Measurements from ENCODE around the gene GRIP2. TPM values are rescaled to one million over a fixed set of nuclear protein-coding genes. Genes with fewer than 3 reads are reported as not detected.
A peak's percentile ranks its signal among the peaks of the same experiment; 100 is the strongest.

The GRIP2 gene
- total and polyA plus RNA-seq, 2 donors (not counting 1 experiment from before 2014, with no cell fraction given): under 0.01 to 0.87 TPM

DNA sequence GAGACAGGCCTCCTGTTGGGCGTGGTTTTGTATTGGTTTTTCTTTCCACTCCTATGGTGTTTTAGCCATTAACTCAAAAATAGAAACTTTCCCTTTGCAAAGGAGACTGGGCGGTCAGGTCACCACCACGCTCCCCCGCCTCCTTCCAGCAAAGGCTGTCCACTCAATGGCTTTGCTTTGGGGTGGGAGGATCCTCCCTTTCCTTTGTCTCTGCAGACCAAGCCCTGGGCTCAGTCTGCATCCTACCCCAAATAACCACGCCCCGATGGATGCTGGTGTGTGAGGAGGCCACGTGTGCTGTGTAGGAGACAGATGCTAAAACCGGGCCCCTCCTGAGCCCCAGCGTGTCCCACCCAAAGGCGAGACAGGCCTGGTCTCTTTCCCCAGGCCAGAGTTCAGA is 68.5 kb downstream of the GRIP2 start:
- H3K9ac ChIP-seq (ENCODE audit: insufficient read depth, low read length): no peak overlapping the region
- no peaks in the 10 kb centered on the region for H4K20me1 ChIP-seq (ENCODE audit: control insufficient read depth, extremely low read depth, insufficient read depth, low read length)
- no peak overlapping the region for H3K4me3 ChIP-seq (replicated peaks in 1 of 4; ENCODE audit: control extremely low read depth in 1 of 4, insufficient read depth in 1 of 4, low read depth in 3 of 4, low read length in 4 of 4)
- H3K4me1 ChIP-seq (ENCODE audit: control insufficient read depth, extremely low read depth, insufficient read depth, low read length): peaks cover 15% of the 10 kb centered on the region
- no peak for TF ChIP-seq EZH2 (IDR thresholded peaks at IDR 0.05; ENCODE audit: low read length, missing control alignments)
- TF ChIP-seq CTCF (conservative IDR thresholded peaks at IDR 0.05 in 1 of 2, IDR thresholded peaks at IDR 0.05 in 1 of 2; ENCODE audit: low read depth in 1 of 2, low read length in 2 of 2): no peak
- no peak overlapping the region for H2AFZ ChIP-seq (ENCODE audit: low read length)
- peak overlapping the region; percentile 8 for H3K27ac ChIP-seq (ENCODE audit: insufficient read depth, low read length)
- no peaks in the 10 kb centered on the region for H3K79me2 ChIP-seq (ENCODE audit: control insufficient read depth, insufficient read depth, low read length)
- H3K27me3 ChIP-seq (ENCODE audit: control insufficient read depth, insufficient read depth, low read length): no peaks in the 10 kb centered on the region
- no peak for DNase-seq (ENCODE audit: low read depth in 2 of 2)
- no peaks in the 10 kb centered on the region for H3K9me3 ChIP-seq (ENCODE audit: control insufficient read depth, insufficient read depth, low read depth, low read length)
- H3K36me3 ChIP-seq (ENCODE audit: control insufficient read depth, insufficient read depth, low read length): no peaks in the 10 kb centered on the region
- H3K4me2 ChIP-seq (ENCODE audit: extremely low read depth, insufficient read depth, low read length): no peak overlapping the region

GRCh38 chr3:14471016-14471415 is 69.1 kb downstream of the GRIP2 start:
- Histone ChIP-seq H4K20me1 (ENCODE audit: control insufficient read depth, extremely low read depth, insufficient read depth, low read length) (no peaks in the 10 kb centered on the region), H3K4me2 (ENCODE audit: extremely low read depth, insufficient read depth, low read length) (no peak overlapping the region), H3K36me3 (ENCODE audit: control insufficient read depth, insufficient read depth, low read length) (peaks cover 2% of the 10 kb centered on the region), H3K27me3 (ENCODE audit: control insufficient read depth, insufficient read depth, low read length) (no peaks in the 10 kb centered on the region), H2AFZ (ENCODE audit: low read length) (no peak overlapping the region), H3K9ac (ENCODE audit: insufficient read depth, low read length) (no peak overlapping the region), H3K79me2 (ENCODE audit: control insufficient read depth, insufficient read depth, low read length) (no peaks in the 10 kb centered on the region), H3K27ac (ENCODE audit: insufficient read depth, low read length) (no peak overlapping the region), H3K9me3 (ENCODE audit: control insufficient read depth, insufficient read depth, low read depth, low read length) (no peaks in the 10 kb centered on the region), H3K4me1 (ENCODE audit: control insufficient read depth, extremely low read depth, insufficient read depth, low read length) (peaks cover 15% of the 10 kb centered on the region), H3K4me3 (replicated peaks in 1 of 4; ENCODE audit: control extremely low read depth in 1 of 4, insufficient read depth in 1 of 4, low read depth in 3 of 4, low read length in 4 of 4) (no peak overlapping the region)
- no peak for DNase-seq (ENCODE audit: low read depth in 2 of 2)
- TF ChIP-seq EZH2 (IDR thresholded peaks at IDR 0.05; ENCODE audit: low read length, missing control alignments): no peak
- TF ChIP-seq CTCF (conservative IDR thresholded peaks at IDR 0.05 in 1 of 2, IDR thresholded peaks at IDR 0.05 in 1 of 2; ENCODE audit: low read depth in 1 of 2, low read length in 2 of 2): no peak

DNA sequence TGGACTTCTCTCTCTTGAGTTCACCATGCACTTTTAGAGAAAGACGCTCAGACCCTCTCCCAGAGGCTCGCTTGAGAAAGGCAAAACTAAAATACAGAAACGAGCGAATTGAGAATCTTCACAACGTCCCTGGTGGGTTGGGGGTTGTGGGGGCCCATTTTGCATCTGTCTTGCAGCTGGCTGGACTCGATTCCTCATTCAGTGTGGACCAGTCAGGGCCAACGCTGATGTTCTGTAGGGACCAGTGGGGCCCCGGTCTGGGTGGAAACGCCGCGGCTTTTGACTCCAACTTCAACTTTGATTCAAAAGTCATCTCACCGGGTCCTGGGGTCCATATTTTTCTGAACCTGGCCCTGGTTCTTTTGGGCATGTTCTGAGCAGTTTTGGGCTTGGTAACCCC is 69.7 kb downstream of the GRIP2 start:
- DNase-seq (ENCODE audit: low read depth in 2 of 2): no peak
- H3K9me3 ChIP-seq (ENCODE audit: control insufficient read depth, insufficient read depth, low read depth, low read length): no peaks in the 10 kb centered on the region
- no peak overlapping the region for H3K4me2 ChIP-seq (ENCODE audit: extremely low read depth, insufficient read depth, low read length)
- H3K79me2 ChIP-seq (ENCODE audit: control insufficient read depth, insufficient read depth, low read length): no peaks in the 10 kb centered on the region
- peaks cover 2% of the 10 kb centered on the region for H3K36me3 ChIP-seq (ENCODE audit: control insufficient read depth, insufficient read depth, low read length)
- H4K20me1 ChIP-seq (ENCODE audit: control insufficient read depth, extremely low read depth, insufficient read depth, low read length): no peaks in the 10 kb centered on the region
- H3K27ac ChIP-seq (ENCODE audit: insufficient read depth, low read length): no peak overlapping the region
- peaks cover 15% of the 10 kb centered on the region for H3K4me1 ChIP-seq (ENCODE audit: control insufficient read depth, extremely low read depth, insufficient read depth, low read length)
- H3K4me3 ChIP-seq (replicated peaks in 1 of 4; ENCODE audit: control extremely low read depth in 1 of 4, insufficient read depth in 1 of 4, low read depth in 3 of 4, low read length in 4 of 4): no peak overlapping the region
- no peak overlapping the region for H2AFZ ChIP-seq (ENCODE audit: low read length)
- H3K27me3 ChIP-seq (ENCODE audit: control insufficient read depth, insufficient read depth, low read length): no peaks in the 10 kb centered on the region
- TF ChIP-seq CTCF (conservative IDR thresholded peaks at IDR 0.05 in 1 of 2, IDR thresholded peaks at IDR 0.05 in 1 of 2; ENCODE audit: low read depth in 1 of 2, low read length in 2 of 2) (no peak), EZH2 (IDR thresholded peaks at IDR 0.05; ENCODE audit: low read length, missing control alignments) (no peak)
- H3K9ac ChIP-seq (ENCODE audit: insufficient read depth, low read length): no peak overlapping the region
